Eye (tissue), 1 donor: Measurements from ENCODE around the gene AQP5.

Experiments used
- DNase-seq: peaks from one replicate; pipeline ENCODE4 v3.0.0-alpha.2; 2015

The AQP5 gene

DNA sequence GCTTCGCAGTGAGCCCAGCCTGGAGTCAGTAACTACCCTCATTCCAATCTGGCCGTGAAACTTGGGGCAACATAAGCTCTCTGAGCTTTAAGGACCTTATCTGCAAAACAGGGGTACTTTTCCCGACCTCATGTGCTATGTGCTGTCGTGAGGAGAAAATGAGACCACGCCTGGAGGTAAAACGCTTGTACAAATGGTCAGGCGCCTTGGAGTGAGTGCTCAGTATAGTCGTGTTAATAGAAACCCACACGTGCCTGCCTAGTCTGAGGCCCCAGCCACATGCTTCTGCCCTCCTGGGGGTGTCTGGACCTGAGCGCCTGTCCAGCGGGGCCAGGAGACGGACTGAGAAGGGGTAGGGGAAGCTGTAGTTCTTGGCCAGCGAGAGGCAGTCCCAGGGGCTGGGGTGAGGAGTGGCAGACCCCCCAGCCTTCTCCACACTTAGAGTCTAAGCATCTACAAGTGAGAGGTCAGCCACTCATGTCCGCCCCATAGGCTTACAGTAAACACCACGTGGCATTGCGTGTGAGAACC is 4.9 kb downstream of the AQP5 start:
- DNase-seq = no peak

DNA sequence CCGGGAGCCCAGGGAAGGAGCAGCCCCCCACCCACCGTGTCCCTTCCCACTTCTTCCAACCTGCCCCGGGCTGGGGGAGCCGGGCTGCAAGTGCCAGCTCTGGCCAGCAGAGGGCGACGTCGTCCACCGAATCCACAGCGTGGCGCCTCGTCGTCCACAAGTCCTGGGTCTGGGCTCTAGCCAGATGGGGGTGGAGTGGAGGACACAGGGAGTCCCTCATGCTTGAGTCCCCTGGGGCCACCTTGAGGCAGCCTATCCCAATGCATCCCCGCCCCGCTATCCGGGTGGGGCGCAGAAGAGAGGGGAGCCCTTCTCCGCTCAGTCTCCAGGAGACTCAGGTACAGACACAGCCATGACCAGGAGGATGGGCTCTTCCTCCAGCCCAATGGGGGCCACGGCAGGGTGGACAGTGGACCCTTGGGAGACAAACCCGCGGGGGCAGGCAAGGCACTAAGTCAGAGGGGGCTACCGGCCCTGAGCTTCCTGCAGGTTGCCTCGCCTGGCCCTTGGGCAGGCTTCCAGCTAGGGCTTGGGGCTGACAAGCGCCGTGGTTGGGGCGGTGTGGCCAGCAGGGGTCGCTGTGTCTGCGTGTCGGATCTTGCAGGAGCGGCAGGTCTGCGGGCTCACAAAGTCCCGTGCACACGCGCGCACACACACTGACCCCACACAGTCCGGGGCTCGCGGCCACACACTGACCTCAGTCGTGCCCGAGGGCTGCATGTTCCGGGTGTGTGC is 5.5 kb downstream of the AQP5 start:
- DNase-seq = peak; percentile 96

GRCh38 chr12:49967777-49968250 is 6.1 kb downstream of the AQP5 start:
- DNase-seq = no peak

GRCh38 chr12:49968471-49968870 is 6.8 kb downstream of the AQP5 start:
- no peak for DNase-seq

DNA sequence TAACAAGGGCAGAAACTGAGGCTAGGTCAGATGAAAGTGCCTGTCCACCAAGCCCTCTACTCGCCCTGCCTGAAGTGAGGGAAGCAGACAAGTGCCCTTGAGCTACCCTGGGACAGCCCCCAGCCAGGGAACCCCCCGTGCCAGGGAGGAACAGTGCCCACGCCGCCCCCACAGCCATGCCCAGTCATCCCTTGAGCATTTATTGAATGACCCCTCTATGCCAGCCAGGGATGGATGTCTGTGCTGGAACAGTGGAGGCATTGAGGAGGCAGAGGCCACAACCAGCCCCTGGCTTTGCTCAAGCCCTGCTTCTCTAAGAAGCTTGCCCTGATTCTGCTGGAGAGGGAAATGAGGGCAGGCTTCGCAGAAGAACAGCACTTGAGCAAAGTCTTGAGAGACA is 7.4 kb downstream of the AQP5 start:
- no peak for DNase-seq

- DNase-seq = no peak
Measured at GRCh38 chr12:49969651-49970429, 8.2 kb downstream of the AQP5 start.

DNA sequence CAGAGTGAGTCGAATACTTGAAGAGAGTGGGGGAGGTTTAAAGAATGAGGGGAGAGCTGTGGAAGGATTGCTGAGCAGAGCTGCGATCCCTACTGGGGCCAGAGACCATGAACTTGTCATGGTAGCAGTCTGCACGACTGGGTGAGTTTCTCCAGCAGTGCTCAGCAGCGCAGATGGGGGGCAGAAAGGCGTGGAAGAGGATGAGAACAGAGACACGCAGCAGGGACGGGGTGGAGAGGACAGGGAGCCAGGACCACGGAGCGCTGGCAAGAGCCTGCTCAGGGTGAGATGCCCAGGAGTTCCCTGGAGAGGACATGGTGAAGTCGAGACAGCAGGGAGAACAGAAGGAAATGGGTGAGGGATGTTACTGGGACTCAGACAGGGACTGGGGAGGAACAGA is 9.0 kb downstream of the AQP5 start:
- DNase-seq = no peak

DNA sequence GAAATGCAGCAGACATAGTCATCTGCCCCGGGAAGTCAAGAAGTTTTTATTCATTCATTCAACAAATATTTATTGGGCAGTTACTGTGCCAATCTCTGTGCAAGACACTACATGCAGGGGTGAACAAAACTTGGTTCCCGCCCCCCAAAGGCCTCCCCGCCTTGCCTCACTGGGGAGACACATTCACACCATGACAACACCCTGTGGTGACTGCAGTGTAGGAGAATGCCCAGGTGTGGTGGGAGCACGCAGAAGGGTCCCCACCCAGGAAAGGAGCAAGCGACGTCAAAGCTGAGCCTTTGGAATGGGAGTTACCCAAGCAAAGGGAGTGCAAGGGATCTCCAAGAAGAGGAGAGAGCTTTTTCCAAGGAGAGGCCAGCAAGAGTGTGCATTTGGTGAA is 9.5 kb downstream of the AQP5 start:
- DNase-seq = no peak

DNA sequence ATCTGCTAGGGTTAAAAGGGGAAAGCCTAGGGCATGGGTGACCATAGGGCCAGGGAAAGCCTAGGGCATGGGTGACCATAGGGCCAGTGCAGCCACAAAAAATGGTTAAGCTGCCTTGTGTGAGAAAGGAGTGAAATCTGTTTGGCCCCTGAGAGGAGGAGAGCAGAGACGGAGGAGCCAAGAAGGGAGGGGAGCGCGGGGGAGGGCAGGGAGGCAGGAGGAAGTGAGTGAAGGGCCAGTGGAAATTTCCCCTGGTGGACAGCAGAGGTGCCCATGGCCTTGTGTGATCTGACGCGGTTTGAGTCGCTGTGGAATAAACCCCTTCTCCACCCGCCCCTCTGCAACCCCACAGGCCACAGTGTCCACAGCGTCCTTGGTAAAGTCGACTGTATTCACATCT is 10.5 kb downstream of the AQP5 start:
- no peak for DNase-seq

GRCh38 chr12:49972641-49973360 is 11.1 kb downstream of the AQP5 start, which contains the start of gene AQP6:
Gene AQP6 (plus strand): TSS chr12:49972947. CDS start chr12:49973174, 227 bp downstream.
- peak; percentile 54 for DNase-seq

GRCh38 chr12:49973361-49973830 is 11.7 kb downstream of the AQP5 start:
- DNase-seq = no peak

GRCh38 chr12:49974231-49974675 is 12.6 kb downstream of the AQP5 start:
- DNase-seq = peak; percentile 82

- DNase-seq = no peak
Measured at GRCh38 chr12:49974677-49975317, 13.1 kb downstream of the AQP5 start.

- no peak for DNase-seq
Measured at GRCh38 chr12:49975318-49975761, 13.7 kb downstream of the AQP5 start.

DNA sequence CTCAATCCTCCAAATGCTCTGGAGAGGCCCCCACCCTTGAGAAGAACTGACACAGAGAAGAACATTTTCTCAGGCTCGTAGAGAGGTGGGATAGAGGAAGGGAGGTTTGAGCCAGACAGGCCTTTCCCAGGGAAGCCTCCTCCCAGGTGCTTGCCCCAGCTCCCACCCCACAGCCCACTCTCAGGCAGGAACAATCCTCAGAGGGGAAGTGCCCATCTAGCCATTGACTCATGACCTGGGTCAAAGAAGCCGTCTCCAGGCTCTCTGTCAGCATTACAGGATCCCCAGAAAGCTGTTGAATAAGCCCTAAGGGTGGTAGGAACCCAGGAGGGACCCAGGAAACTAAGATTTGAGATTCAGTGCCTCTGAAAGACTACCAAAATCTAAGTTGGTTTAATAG is 14.9 kb downstream of the AQP5 start:
- no peak for DNase-seq

- DNase-seq = no peak
Measured at GRCh38 chr12:49978125-49978524, 16.5 kb downstream of the AQP5 start.

DNA sequence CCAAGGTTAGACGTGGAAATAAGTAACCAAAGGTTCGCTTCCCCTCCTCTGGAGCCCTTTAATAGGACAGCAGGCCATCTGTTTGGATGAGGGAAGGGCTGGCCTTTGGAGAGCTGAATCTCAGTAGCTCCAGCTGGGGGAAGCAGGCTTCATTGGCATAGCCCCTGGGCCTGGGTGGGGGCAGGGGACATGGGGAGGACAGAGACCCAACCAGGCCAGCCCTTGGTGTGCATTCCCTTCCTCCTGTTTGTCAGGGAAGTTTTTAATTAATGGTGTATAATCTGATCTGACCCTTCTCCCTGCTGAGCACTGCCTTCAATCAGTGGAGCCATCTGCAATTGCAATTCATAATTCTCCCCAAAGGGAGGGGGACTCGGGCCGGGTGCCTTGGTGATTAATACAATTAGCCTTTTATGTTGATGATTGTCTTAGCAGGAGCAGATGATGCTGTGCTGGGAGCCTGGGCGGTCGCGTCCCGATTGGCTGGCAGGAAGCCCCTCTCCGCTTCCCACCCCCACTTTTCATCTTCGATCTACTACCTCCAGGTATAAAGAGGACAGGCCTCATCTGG is 17.4 kb downstream of the AQP5 start:
- peak; percentile 81 for DNase-seq

- DNase-seq = no peak
Measured at GRCh38 chr12:49979791-49980190, 18.1 kb downstream of the AQP5 start.

GRCh38 chr12:49980501-49981349 is 19.1 kb downstream of the AQP5 start:
- peak; percentile 76 for DNase-seq

DNA sequence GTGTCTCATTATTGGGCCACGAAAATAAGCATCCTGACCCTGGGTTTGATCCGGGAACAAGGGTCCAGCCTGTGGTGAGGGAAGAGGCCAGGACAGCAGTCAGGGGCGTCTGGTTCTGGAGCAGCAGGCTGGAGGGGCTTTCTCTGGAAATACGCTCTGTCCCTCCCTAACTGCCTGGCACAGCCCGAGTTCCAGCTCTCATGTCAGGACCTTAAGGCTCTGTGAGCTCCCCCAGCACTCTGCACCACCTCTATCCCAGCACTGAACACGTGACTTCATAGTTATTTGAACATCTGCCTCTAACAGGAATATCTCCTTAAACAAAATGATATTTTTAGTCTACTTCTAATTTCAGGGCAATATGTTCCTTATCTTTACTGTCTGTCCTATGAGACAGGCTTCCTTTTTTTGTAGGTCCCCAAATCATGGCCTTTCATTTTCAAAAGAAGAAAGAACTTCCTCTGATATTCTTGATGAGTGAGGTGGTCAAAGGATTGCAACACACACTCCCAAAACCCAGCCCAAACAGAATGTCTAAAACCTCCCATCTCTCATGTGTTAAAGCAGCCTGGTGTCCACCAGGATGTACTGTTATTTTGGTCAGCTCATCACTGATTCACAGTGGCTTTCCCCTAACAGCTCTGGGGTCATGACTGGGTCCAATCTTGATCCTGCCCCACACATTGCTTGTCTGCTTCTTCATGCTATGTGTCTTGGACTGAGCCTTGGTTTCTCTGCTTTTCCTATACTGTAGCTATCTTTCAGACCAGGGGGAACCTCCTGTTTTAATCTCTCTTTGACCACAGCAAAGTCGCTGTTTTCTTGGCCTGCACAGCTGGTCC is 20.8 kb downstream of the AQP5 start:
- no peak for DNase-seq
